Measurements from ENCODE around the gene MRPL4. TPM values are rescaled to one million over a fixed set of nuclear protein-coding genes. Genes with fewer than 3 reads are reported as not detected.

The MRPL4 gene
- total RNA-seq, 4 donors from 2014 or later: 44.1 to 89.6 (median 62.5) TPM

GRCh38 chr19:10286803-10287737 lies 35.1 kb downstream of the MRPL4 start, which contains the start of gene ICAM4:
Gene ICAM4, plus strand, starts transcription at chr19:10286955. Its CDS starts 58 bp downstream, at chr19:10287013.
- H3K4me1 ChIP-seq: peaks cover 35 to 51% (median 48%) of the 10 kb centered on the region in 4 donors
- peak within 1 kb of the TSS; percentile 14 to 63 (median 30) for H3K27ac ChIP-seq
- in situ Hi-C loops (cut with MboI; ENCODE audit: low pct_ligation_motif_present in 1 of 4, low pct_unique_long_range_greater_than_20kb in 1 of 4, low sequenced_read_pairs in 3 of 4) (no loop called here), intact Hi-C loops (cut with DNase I; ENCODE audit: low total_unique reads) (loop anchor here (5.0 kb wide), 1 partner anchor 645 kb away; no protein-coding TSS in a partner anchor)
- H3K9me3 ChIP-seq: no peaks in the 10 kb centered on the region
- TF ChIP-seq POLR2AphosphoS5 (IDR thresholded peaks at IDR 0.05) (no peak), EP300 (IDR thresholded peaks at IDR 0.05; ENCODE audit: low read depth) (no peak), CTCF (IDR thresholded peaks at IDR 0.05) (no peak), POLR2A (IDR thresholded peaks at IDR 0.05) (no peak)
- H3K36me3 ChIP-seq: no peaks in the 10 kb centered on the region
- peak within 1 kb of the TSS in 2 of 4 donors; percentile 13 to 24 for H3K4me3 ChIP-seq
- peaks cover 56% of the 10 kb centered on the region for H3K27me3 ChIP-seq
- DNase-seq: peak; percentile 48
- WGBS, 2 donors (ENCODE audit: low coverage in 1 of 2): 10% methylated on average over 48 of the region's 59 CpGs; no CpG with 5 or more reads in 1 of the 2 donors

- 0 to 3% methylated on average over 4 to 23 of the region's 23 CpGs for WGBS, 2 donors (ENCODE audit: low coverage in 1 of 2)
- peak; percentile 66 for DNase-seq
- peaks cover 72% of the 10 kb centered on the region for H3K27me3 ChIP-seq
- peak overlapping the region in 1 of 4 donors; percentile 41 for H3K4me3 ChIP-seq
- in situ Hi-C loops (cut with MboI; ENCODE audit: low pct_ligation_motif_present in 1 of 4, low pct_unique_long_range_greater_than_20kb in 1 of 4, low sequenced_read_pairs in 3 of 4): no loop called here
- TF ChIP-seq EP300 (IDR thresholded peaks at IDR 0.05; ENCODE audit: low read depth) (no peak), POLR2A (IDR thresholded peaks at IDR 0.05) (no peak), POLR2AphosphoS5 (IDR thresholded peaks at IDR 0.05) (no peak), CTCF (IDR thresholded peaks at IDR 0.05) (no peak)
- peaks cover 36 to 64% (median 60%) of the 10 kb centered on the region in 4 donors for H3K4me1 ChIP-seq
- intact Hi-C loops (cut with DNase I; ENCODE audit: low total_unique reads): loop anchor here (5.0 kb wide), 1 partner anchor 644 kb away; no protein-coding TSS in a partner anchor
- H3K9me3 ChIP-seq: no peaks in the 10 kb centered on the region
- H3K27ac ChIP-seq: no peak overlapping the region
- H3K36me3 ChIP-seq: no peaks in the 10 kb centered on the region
Measured at GRCh38 chr19:10288662-10289166, 36.7 kb downstream of the MRPL4 start.

DNA sequence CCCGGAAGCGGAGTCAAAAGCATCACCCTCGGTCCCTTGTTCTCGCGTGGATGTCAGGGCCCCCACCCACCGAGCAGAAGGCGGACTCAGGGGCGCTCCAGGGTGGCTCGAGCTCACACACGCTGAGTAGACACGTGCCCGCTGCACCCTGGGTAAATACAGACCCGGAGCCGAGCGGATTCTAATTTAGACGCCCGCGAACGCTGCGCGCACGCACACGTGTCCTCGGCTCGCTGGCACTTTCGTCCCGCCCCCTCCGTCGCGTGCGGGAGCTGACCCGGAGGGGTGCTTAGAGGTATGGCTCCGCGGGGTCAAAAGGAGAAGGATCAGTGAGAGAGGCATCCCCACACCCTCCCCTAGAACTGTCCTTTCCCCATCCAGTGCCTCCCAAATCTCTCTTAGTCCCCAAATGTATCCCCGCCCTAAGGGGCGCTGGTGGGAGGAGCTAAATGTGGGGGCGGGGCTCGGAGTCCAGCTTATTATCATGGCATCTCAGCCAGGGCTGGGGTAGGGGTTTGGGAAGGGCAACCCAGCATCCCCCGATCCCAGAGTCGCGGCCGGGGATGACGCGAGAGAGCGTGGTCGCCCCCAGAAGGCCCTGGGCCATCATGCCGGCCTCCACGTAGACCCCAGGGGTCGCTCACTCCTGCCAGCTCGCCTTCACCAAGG lies 37.3 kb downstream of the MRPL4 start:
- Histone ChIP-seq H3K4me1 (peaks cover 36 to 64% (median 60%) of the 10 kb centered on the region in 4 donors), H3K36me3 (no peaks in the 10 kb centered on the region), H3K27me3 (peaks cover 78% of the 10 kb centered on the region), H3K9me3 (no peaks in the 10 kb centered on the region), H3K4me3 (peak overlapping the region in 2 of 4 donors; percentile 22 to 41), H3K27ac (no peak overlapping the region)
- WGBS, 2 donors (ENCODE audit: low coverage in 1 of 2): 1 to 10% methylated on average over 2 to 34 of the region's 50 CpGs
- in situ Hi-C loops (cut with MboI; ENCODE audit: low pct_ligation_motif_present in 1 of 4, low pct_unique_long_range_greater_than_20kb in 1 of 4, low sequenced_read_pairs in 3 of 4) (no loop called here), intact Hi-C loops (cut with DNase I; ENCODE audit: low total_unique reads) (loop anchor here (5.0 kb wide), 1 partner anchor 643 kb away; no protein-coding TSS in a partner anchor)
- TF ChIP-seq CTCF (IDR thresholded peaks at IDR 0.05): no peak
- TF ChIP-seq POLR2A (IDR thresholded peaks at IDR 0.05): no peak
- TF ChIP-seq POLR2AphosphoS5 (IDR thresholded peaks at IDR 0.05): no peak
- no peak for TF ChIP-seq EP300 (IDR thresholded peaks at IDR 0.05; ENCODE audit: low read depth)
- DNase-seq: peak; percentile 56
